Measurements from ENCODE around the gene ADH4. TPM values are rescaled to one million over a fixed set of nuclear protein-coding genes. Genes with fewer than 3 reads are reported as not detected.

The ADH4 gene
- total RNA-seq, 1 donor: not detected

- no peaks in the 10 kb centered on the region for H3K36me3 ChIP-seq (ENCODE audit: insufficient read depth, low read length)
- no peaks in the 10 kb centered on the region for H3K27me3 ChIP-seq (ENCODE audit: insufficient read depth, low read length)
- H3K4me2 ChIP-seq (ENCODE audit: insufficient read depth, low read length): no peak overlapping the region
- no peak for DNase-seq (ENCODE audit: insufficient read length, low spot score, missing footprints)
- peak overlapping the region; percentile 8 for H2AFZ ChIP-seq (ENCODE audit: low read length)
- TF ChIP-seq, protein P1, sequence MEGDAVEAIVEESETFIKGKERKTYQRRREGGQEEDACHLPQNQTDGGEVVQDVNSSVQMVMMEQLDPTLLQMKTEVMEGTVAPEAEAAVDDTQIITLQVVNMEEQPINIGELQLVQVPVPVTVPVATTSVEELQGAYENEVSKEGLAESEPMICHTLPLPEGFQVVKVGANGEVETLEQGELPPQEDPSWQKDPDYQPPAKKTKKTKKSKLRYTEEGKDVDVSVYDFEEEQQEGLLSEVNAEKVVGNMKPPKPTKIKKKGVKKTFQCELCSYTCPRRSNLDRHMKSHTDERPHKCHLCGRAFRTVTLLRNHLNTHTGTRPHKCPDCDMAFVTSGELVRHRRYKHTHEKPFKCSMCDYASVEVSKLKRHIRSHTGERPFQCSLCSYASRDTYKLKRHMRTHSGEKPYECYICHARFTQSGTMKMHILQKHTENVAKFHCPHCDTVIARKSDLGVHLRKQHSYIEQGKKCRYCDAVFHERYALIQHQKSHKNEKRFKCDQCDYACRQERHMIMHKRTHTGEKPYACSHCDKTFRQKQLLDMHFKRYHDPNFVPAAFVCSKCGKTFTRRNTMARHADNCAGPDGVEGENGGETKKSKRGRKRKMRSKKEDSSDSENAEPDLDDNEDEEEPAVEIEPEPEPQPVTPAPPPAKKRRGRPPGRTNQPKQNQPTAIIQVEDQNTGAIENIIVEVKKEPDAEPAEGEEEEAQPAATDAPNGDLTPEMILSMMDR (IDR thresholded peaks at IDR 0.05; ENCODE audit: extremely low read depth, low read depth, low read length): no peak
- H3K4me3 ChIP-seq (ENCODE audit: insufficient read depth, low read length): peak overlapping the region; percentile 6
- H3K4me1 ChIP-seq (ENCODE audit: insufficient read depth, low read length): no peaks in the 10 kb centered on the region
- H3K27ac ChIP-seq (ENCODE audit: low read depth, low read length): no peak overlapping the region
- no peaks in the 10 kb centered on the region for H3K9me3 ChIP-seq (ENCODE audit: low read depth, low read length)
- H4K20me1 ChIP-seq (ENCODE audit: insufficient read depth, low read length): peaks cover 3% of the 10 kb centered on the region
- peaks cover 39% of the 10 kb centered on the region for H3K79me2 ChIP-seq (ENCODE audit: insufficient read depth, low read length)
Observed at GRCh38 chr4:99091216-99091575, 52.9 kb downstream of the ADH4 start.

DNA sequence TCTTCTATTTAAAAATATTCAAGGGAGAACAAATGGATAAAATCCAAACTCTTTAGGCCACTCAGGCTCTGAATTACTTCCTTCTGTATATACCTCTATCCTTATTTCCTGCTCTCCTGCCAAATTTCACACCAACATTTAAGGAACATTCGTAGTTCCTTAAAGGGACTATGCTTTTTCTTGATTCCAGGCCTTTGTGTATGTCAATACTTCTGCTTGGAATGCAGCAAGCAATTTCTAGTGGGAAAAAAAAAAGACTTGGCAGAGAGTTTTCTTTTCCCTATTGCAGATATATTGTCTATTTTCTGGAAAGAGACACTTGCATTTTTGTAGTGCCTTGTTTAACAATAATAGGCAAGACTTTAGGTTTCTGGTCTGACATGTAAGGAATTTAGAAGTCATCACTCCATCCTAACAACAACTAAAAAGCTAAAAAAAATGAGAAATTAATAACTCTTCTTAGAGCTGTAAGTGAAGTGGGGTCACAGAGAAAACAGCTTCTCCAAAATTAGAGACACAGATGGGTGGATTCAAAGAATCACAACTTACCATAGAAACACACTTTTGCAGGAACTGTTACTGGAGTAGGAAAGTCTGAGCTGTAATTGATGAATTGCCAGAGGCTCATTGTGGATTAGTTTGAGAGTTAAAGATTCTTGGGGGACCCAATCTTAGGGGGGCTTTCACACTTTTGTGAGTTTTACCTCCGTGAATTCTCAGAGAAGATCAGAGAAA lies 53.4 kb downstream of the ADH4 start:
- Histone ChIP-seq H2AFZ (ENCODE audit: low read length) (no peak overlapping the region), H3K27me3 (ENCODE audit: insufficient read depth, low read length) (no peaks in the 10 kb centered on the region), H3K4me3 (ENCODE audit: insufficient read depth, low read length) (no peak overlapping the region), H4K20me1 (ENCODE audit: insufficient read depth, low read length) (peaks cover 3% of the 10 kb centered on the region), H3K4me2 (ENCODE audit: insufficient read depth, low read length) (no peak overlapping the region), H3K4me1 (ENCODE audit: insufficient read depth, low read length) (no peaks in the 10 kb centered on the region), H3K79me2 (ENCODE audit: insufficient read depth, low read length) (peaks cover 43% of the 10 kb centered on the region), H3K27ac (ENCODE audit: low read depth, low read length) (no peak overlapping the region), H3K9me3 (ENCODE audit: low read depth, low read length) (no peaks in the 10 kb centered on the region), H3K36me3 (ENCODE audit: insufficient read depth, low read length) (no peaks in the 10 kb centered on the region)
- no peak for DNase-seq (ENCODE audit: insufficient read length, low spot score, missing footprints)
- TF ChIP-seq, protein P1 (IDR thresholded peaks at IDR 0.05; ENCODE audit: extremely low read depth, low read depth, low read length): no peak

- Histone ChIP-seq H4K20me1 (ENCODE audit: insufficient read depth, low read length) (peaks cover 8% of the 10 kb centered on the region), H3K4me3 (ENCODE audit: insufficient read depth, low read length) (peak within 1 kb of the TSS; percentile 94), H2AFZ (ENCODE audit: low read length) (peak within 1 kb of the TSS; percentile 89), H3K36me3 (ENCODE audit: insufficient read depth, low read length) (peaks cover 19% of the 10 kb centered on the region), H3K27me3 (ENCODE audit: insufficient read depth, low read length) (no peaks in the 10 kb centered on the region), H3K4me2 (ENCODE audit: insufficient read depth, low read length) (peak within 1 kb of the TSS; percentile 96), H3K27ac (ENCODE audit: low read depth, low read length) (peak within 1 kb of the TSS; percentile 86), H3K79me2 (ENCODE audit: insufficient read depth, low read length) (peaks cover 62% of the 10 kb centered on the region), H3K9me3 (ENCODE audit: low read depth, low read length) (no peaks in the 10 kb centered on the region), H3K4me1 (ENCODE audit: insufficient read depth, low read length) (no peaks in the 10 kb centered on the region)
- TF ChIP-seq, protein P1 (IDR thresholded peaks at IDR 0.05; ENCODE audit: extremely low read depth, low read depth, low read length): no peak
- peak; percentile 90 for DNase-seq (ENCODE audit: insufficient read length, low spot score, missing footprints)
Observed at GRCh38 chr4:99088481-99089365, 55.4 kb downstream of the ADH4 start, which contains the start of gene ADH5. Gene ADH5, minus strand, starts transcription at chr4:99088788. Its CDS starts 88 bp downstream, at chr4:99088700.

DNA sequence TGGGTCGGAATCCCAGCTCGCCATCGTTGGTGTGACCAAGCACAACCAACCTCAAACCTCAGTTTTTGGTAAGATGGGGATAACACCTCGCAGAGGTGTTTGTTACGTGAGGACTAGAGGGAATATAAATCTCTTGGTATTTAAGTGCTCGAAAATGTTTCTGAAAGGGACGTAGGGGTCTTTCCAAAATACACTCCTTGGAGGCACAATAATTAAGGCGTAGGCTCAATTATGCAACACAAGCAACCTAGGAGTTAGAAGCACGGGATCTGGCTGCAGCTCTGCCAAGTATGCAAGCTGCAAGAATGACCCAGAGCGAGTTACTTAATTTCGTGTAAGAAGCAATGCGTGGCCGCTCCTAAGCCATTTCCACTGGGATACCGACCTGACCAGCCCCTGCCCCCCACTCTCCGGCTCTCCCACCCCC lies 56.1 kb downstream of the ADH4 start:
- peak overlapping the region; percentile 96 for H3K4me2 ChIP-seq (ENCODE audit: insufficient read depth, low read length)
- H2AFZ ChIP-seq (ENCODE audit: low read length): peak overlapping the region; percentile 89
- no peaks in the 10 kb centered on the region for H3K27me3 ChIP-seq (ENCODE audit: insufficient read depth, low read length)
- H4K20me1 ChIP-seq (ENCODE audit: insufficient read depth, low read length): peaks cover 8% of the 10 kb centered on the region
- H3K36me3 ChIP-seq (ENCODE audit: insufficient read depth, low read length): peaks cover 26% of the 10 kb centered on the region
- no peaks in the 10 kb centered on the region for H3K9me3 ChIP-seq (ENCODE audit: low read depth, low read length)
- H3K4me3 ChIP-seq (ENCODE audit: insufficient read depth, low read length): peak overlapping the region; percentile 94
- peaks cover 67% of the 10 kb centered on the region for H3K79me2 ChIP-seq (ENCODE audit: insufficient read depth, low read length)
- DNase-seq (ENCODE audit: insufficient read length, low spot score, missing footprints): peak; percentile 91
- H3K27ac ChIP-seq (ENCODE audit: low read depth, low read length): peak overlapping the region; percentile 86
- H3K4me1 ChIP-seq (ENCODE audit: insufficient read depth, low read length): no peaks in the 10 kb centered on the region
- TF ChIP-seq, protein P1 (IDR thresholded peaks at IDR 0.05; ENCODE audit: extremely low read depth, low read depth, low read length): no peak

All from osteoblast (primary cell).